Peyer's patch (tissue), 4 donors: Measurements from ENCODE around the gene ARF3.

Source experiments
- CTCF ChIP-seq, 6 experiments: fragments of 450-650 bp in 4 of 6; fragments of 200-600 bp in 2 of 6; sonication (generic) in 1 of 6; IDR thresholded peaks; one replicate each; pipeline ENCODE4 v1.5.1; 2017 to 2019; ENCODE audit warnings: antibody characterized with exemption in 6 of 6, mild to moderate bottlenecking in 3 of 6, moderate library complexity in 1 of 6
- POLR2A ChIP-seq, 2 donors: fragments of 450-650 bp; IDR thresholded peaks; one replicate each; pipeline ENCODE4 v1.5.1; 2017; ENCODE audit warnings: antibody characterized with exemption in 2 of 2, mild to moderate bottlenecking in 2 of 2, moderate library complexity in 2 of 2

- no peak for TF ChIP-seq CTCF (IDR thresholded peaks at IDR 0.05)
- TF ChIP-seq POLR2A (IDR thresholded peaks at IDR 0.05) = no peak
Measured at GRCh38 chr12:48961801-48962200, 4.5 kb upstream of the ARF3 start.
